NCI-H2227 (cell line): ENCODE data around the gene TMCC1.
A peak's percentile ranks its signal among the peaks of the same experiment; 100 is the strongest.
"Not testable (repeated sequence)": the region's sequence is repeated elsewhere in the genome, so short reads cannot be mapped to it uniquely, and the experiment has no call there.

Experiments
- DNase-seq: peaks from one replicate; lab custom pipeline; 2025; ENCODE audit not compliant: unreplicated experiment; lab: John Stamatoyannopoulos, UW

TMCC1 gene

DNA sequence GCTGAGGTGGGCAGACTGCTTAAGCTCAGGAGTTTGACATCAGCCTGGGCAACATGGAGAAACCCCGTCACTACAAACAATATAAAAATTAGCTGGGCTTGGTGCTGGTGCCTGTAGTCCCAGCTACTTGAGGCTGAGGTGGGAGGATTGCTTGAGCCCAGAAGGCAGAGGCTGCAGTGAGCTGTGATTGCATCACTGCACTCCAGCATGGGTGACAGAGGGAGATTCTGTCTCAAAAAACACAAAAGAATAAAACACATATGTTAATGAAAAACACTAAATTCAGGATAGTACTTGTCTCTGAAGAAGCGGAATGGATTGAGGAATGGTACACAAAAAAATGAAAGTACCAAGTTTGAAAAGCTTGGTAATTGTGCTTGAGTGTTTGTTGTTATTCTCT is 159.1 kb downstream of the TMCC1 start:
- no peak for DNase-seq

DNA sequence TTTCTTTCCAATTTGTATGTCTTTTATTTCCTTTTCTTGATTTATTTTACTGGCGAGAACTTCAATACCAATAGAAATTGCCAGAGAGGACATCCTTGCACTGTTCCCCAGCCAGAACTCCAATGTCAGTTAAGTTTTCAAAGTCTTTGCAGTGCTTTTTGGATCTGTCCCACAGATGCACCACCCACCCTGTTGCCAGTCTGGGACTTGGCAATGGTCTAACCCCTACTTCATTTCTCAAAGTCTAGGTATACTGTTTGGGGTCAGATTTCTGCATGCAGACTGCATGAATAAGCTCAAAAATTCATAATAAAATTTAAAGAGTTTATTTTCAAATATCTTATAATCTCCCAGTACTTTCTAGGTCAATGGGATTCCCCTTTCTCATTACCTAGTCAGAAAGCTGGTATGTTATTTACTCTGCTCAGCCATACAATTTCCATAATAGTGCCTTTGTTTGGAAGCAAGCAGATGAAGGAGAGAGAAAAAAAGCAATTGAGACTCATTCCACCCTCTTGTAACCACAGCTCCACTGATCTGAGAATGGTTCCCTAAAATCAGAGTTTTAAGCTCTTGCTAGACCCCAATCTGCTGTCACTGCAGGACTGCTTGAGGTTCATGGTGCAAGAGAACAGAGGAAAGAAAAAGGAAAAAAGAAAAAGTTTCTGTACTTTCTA is 161.2 kb downstream of the TMCC1 start:
- DNase-seq: no peak

DNA sequence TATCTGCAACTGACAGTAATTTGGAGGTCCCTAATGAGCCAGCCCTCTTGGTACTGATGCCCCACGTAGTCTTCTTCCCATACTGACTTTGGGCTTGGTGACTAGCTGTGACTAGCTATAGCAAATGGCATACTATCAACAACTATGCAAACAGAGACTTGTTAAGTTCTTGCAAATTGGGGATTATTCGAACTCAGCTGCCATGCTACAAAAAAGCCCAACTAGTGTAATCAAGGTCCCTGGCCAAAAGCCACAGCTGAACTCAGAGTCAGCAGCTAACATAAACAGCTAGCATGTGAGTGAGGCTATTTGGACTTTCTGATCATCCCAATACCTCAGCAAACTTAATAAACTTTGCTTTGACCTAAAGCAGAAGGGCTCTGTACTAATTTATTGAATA is 165.8 kb downstream of the TMCC1 start:
- no peak for DNase-seq

DNA sequence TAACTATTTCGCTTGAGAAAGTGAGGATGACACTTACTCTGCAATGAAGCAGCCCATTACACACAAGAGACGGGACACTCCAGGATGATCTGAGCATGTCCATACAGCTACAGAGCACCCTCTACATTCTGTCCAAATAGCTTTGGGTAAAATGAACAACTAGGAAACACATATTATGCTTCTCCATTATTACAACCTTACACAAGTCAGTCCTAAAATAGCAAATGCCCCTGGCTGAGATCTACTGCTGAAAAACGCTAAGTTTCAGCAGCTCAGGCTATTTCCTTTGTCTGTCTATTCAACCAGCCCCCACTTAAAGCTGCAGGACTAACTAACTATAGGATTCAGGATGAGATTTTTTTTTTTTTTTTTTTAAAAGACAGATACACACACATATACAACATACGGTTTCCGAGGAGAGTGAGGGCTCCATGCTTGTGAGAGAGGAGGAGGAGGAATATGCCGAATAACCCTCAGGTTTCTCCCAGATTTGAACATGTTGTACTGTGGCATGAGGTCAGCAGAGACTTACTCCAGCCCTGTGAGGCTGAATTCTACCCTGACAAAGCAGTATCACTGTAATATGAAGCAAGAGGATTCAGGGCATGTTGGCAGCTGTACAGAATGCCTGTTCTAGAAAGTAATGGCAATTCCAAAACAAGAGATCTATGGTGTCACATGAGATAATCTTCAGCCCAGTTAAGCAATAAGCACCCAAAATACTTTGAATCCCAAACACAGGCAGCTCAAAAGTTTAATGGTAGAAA is 169.8 kb downstream of the TMCC1 start:
- no peak for DNase-seq

DNA sequence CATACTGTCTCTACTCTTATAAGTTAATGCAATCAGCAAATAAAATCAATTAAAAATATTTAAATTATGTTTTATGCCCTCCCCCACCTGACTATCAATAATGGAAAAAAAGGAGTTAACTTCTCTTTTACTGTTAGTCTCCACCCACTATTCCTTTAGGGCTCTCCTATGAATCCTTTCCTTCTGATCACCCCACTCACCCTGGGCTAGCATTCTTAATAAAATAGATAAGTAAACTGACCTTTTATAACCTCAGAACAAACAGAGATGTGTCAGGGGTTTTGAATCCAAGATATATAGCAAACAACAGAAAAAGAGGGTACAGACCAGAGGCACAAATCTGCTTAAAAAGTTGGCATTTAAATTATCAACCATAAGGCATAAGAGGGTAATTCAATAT is 171.0 kb downstream of the TMCC1 start:
- no peak for DNase-seq

DNA sequence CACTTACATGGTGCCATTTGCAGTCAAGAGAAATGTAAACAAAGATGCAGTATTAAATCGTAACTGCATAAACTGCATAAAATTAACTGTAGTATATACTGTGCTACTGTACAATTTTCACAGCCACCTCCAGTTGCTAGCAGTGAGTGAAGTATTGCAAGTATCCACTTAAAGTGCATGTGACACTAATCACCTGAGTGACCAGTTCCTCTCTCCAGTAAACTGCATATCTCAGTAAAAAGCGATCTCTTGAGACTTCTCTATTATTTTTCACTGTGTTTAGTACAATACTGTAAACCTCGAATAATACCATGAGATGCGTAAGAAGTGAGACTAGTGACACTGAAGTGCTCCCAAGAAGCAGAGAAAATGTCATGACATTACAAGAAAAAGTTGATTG is 175.3 kb downstream of the TMCC1 start:
- no peak for DNase-seq

DNA sequence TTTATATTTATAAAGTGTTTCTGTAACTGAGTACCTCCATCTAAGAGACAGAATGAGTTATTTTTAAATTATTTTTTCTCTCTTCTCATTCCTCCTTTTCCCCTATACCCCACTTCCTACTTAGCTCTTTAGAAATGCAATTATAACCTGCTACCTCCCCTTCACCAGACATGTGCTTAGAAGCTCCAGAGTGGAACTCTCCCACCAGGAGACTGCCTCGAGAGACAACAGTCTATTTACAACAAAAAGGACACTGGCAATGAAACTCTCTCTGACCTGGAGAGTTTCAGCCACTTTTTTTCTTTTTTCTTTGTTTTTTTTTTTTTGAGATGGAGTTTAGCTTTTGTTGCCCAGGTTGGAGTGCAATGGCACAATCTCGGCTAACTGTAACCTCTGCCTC is 177.7 kb downstream of the TMCC1 start:
- DNase-seq: no peak

DNA sequence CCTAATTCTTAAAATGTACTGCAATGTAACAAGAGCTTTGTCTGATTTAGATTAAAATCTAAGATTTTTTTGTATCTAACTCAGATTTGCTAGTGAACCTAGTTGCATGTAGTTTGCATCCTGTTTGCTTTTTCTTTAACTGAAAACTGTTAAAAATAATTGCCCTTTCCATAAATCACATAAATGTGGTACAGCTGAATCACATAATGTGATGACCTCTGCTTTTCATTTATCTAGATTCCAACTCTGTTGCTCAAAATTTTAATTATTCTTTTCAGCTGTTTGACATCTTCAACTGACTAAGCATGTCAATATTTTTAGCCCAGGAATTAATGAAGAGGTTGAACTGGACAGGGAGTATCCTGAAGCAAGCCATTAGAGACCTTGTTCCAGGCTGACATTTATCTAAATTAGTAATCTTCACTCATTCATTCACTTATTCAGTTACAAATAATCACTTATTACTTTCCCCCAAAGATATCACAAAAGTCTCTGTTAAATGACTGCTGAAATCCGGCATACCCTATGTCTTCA is 185.1 kb downstream of the TMCC1 start:
- no peak for DNase-seq

DNA sequence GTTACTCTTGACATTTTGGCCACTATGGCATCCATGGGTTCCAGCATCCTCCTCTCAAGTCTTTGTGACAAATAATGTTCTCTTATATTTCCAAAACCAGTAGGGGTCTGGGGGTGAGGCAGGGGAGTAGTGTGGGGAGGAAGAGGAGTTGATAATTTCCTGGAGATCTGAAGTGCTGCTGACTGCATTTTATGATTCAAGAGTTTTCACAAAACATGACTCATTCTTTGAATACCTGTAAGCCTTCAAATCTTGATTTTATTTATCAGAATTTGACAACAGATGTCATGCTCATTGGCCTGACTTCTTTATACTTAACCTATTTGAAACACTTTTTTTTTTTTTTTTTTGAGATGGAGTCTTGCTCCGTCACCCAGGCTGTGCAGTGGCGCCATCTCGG is 188.2 kb downstream of the TMCC1 start:
- no peak for DNase-seq

DNA sequence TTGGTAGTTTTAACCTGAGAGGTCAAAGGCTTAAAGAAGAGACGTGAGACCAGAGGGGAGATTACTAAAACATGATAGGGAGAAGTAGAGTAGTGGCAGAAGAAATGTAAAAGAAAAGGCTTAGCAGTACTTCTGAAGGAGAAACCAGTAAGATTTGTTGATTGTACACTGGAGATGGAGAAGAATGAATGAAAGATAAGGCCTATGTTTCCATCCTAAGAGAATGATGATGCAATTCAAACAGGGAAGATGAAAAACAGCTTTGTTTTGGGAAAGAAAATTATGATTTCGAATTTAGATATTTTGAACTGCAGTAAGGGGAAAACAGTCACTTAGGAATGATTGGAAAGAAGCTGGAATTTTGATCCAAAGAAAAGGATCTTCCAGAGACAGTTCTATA is 189.6 kb downstream of the TMCC1 start:
- DNase-seq: no peak

DNA sequence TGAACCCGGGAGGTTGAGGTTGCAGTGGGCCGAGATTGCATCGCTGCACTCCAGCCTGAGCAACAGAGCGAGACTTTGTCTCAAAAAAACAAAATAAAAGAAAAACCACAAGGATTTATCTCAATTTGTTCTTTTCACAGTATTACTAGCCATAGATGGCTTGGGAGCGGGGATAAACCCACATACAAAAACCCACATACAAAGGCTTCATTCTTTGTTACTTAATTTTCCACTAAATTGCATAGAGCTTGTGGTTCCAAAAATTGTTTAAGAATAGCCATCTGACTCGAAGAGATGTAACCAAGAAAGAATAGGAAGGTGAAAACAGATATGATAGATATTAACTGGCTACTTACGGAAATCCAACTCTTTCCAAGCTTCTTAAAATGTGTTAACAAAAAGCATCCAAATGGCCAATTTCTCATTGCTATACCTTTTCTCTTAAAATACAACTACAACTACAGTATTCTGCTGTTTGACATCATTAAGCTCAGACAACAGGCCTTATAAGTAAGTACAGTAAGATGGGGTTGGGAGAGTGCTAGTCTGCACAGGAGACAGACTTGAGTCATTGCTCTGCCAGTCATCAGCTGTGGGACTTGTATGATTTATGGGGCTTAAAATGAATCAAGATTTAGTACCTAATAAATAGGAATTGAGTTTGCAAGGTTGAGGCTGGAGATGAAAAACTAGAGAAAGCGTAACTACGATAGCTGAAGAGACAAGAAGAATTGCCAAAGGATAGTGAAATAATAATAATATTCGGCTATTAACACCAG is 190.4 kb downstream of the TMCC1 start:
- no peak for DNase-seq

DNA sequence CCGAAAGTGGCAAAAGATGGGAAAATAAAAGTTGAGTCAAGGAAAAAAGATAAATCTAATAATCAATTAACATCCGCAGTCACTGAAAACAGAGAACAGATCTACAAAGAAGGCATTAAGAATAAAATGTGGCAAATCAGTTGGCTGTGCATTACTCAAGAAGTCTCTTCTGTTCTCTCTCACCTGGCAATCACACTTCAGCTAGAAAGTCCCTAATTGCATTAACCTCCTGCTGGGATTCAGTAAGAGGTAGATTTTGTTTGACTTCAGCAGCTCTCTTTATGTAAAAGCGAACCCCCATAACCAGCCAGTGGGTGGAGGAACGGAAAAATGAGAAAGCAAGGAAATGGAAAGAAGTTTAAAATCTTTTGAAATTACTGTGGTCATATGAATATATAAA is 192.3 kb downstream of the TMCC1 start:
- DNase-seq: no peak

DNA sequence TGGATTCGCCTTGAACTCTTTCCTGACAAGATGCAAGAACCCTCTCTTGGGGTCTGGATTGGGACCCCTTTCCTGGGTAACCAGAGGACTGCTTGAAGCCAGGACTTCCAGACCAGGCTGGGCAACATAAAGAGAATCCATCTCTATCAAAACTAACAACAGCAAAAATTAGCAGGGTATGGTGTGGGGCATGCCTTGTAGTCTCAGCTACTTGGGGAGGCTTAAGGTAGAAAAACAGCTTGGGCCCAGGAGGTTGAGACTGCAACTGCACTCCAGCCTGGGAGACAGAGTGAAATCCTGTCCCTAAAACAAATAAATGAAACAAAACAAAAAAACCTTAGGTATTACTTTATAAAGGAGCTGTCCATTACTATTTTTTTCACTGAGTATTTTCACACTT is 193.9 kb downstream of the TMCC1 start:
- no peak for DNase-seq

DNA sequence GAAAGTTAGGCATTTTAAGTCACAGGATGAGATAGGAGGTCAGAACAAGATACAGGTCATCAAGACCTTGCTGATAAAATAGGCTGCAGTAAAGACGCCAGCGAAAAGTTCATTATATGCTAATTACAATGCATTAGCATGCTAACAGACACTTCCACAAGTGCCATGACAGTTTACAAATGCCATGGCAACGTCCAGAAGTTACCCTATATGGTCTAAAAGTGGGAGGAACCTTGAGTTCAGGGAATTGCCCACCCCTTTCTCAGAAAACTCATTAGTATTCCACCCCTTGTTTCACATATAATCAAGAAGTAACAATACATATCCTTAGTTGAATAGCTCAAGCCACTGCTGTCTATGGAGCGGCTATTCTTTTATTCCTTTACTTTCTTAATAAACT is 194.3 kb downstream of the TMCC1 start:
- no peak for DNase-seq

DNA sequence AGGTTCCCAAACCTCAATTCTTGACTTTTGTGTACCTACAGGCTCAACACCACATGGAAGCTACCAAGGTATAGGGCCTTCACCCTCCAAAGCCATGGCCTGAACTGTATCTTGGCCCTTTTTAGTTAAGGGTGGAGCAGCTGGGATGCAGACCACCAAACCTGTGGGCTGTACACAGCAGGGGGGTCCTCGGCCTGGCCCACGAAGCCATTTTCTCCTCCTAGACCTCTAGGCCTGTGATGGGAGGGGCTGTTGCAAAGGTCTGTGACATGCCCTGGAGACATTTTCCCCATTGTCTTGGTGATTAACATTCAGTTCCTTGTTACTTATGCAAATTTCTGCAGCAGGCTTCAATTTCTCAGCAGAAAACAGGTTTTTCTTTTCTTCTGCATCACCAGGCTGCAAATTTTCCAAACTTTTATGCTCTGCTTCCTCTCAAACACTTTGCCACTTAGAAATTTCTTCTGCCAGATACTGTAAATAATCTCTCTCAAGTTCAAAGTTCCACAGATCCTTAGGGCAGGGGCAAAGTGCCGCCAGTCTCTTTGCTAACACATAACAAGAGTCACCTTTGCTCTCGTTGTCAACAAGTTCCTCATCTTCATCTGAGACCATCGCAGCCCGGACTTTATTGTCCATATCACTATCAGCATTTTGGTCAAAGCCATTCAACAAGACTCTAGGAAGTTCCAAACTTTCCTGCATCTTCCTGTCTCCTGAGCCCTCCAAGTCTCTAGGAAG is 196.1 kb downstream of the TMCC1 start:
- DNase-seq: no peak

DNA sequence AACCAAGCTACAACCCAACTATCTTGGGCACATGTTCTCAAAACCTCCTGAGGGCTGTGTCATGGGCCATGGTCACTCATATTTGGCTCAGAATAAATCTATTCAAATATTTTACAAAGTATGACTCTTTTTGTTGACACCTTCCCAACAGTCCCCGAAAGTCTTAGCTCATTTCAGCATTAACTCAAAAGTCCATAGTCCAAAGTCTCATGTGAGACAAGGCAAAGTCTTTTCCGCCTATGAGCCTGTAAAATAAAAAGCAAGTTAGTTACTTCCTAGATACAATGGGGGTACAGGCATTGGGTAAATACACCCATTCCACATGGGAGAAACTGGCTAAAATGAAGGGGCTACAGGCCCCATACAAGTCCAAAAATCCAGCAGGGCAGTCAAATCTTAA is 197.1 kb downstream of the TMCC1 start:
- DNase-seq: not testable (repeated sequence)

DNA sequence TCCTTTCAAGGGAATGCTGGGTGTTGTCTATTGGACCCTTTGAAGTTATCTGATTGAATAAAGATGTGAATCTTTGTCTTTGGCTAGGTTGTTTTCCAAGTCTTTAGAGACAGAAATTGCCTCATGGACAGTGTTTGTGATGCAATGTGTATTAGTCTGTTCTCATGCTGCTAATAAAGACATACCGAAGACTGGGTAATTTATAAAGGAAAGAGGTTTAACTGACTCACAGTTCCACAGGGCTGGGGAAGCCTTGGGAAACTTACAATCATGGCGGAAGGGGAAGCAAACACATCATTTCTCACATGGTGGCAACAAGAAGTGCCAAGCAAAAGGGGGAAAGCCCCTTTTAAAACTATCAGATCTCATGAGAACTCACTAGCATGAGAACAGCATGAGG is 198.3 kb downstream of the TMCC1 start:
- no peak for DNase-seq

DNA sequence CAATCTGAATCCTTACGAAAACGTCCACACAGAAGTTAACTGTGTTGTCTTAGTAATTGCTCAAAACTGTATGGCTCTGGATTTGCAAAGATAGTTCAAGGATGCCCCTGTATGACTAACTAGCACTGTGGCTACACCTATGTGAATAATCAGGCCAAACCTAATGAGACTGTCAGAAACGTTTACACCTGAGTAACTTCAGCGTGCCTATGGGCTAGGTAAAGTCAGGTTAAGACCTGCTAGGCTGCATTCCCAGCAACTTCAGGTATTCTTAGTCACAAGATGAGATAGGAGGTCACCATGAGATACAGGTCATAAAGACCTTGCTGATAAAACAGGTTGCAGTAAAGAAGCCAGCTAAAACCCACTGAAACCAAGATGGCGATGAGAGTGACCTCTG is 199.3 kb downstream of the TMCC1 start:
- no peak for DNase-seq

DNA sequence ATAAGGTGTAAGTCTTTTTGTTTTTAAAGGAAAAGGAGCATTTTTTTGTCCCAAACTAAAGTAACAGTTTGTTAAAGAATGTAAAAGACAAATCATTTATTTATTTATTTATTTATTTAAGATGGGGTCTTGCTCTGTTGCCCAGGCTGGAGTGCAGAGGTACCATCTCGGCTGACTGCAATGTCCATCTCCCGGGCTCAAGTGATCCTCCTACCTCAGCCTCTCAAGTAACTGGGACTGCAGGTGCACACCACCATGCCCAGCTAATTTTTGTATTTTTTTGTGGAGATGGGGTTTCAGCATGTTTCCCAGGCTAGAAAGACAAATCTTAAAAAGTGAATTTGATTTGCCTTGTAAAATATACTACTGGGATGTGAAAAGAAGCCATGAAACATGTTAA is 200.8 kb downstream of the TMCC1 start:
- DNase-seq: no peak

DNA sequence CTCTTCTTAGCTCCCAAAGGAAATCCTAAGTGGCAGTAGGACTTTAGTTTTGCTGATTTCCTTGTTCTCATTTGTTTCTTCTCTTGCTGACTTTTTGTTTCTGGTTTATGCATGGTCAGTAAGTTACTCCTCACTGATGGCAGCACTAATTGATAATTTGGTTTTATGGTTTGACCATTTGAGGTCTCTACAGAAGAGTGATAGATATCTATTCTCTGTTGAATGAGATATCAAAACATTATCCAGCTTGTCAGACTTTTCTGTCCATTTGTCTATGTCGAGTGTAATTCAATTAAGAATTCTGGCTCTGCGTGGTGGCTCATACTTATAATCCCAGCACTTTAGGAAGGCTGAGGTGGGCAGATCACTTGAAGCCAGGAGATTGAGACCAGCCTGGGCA is 202.5 kb downstream of the TMCC1 start:
- no peak for DNase-seq

DNA sequence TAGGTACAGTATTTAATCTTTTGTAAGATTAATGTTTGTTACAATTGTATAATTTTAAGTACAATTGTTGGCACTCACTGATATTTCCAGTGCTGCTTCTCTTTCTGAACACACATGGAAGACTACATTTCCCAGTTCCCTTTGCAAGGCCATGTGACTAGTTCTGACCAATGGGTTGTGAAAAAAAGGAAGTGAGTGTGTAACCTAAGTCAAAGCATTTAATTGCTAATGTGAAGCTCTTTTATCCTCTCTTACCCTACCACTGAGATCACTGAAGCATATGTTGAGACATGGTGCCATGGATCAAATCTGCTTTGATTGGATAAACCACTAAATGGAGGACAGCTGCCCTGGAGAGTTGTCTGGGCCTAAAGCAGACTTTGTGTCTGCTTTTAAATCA is 203.1 kb downstream of the TMCC1 start:
- DNase-seq: peak; percentile 71
